ENCODE data around the gene ABLIM1. TPM values are rescaled to one million over a fixed set of nuclear protein-coding genes. Genes with fewer than 3 reads are reported as not detected.

ABLIM1 gene
- total RNA-seq, 1 experiment from 2014 or later = 79.3 TPM

DNA sequence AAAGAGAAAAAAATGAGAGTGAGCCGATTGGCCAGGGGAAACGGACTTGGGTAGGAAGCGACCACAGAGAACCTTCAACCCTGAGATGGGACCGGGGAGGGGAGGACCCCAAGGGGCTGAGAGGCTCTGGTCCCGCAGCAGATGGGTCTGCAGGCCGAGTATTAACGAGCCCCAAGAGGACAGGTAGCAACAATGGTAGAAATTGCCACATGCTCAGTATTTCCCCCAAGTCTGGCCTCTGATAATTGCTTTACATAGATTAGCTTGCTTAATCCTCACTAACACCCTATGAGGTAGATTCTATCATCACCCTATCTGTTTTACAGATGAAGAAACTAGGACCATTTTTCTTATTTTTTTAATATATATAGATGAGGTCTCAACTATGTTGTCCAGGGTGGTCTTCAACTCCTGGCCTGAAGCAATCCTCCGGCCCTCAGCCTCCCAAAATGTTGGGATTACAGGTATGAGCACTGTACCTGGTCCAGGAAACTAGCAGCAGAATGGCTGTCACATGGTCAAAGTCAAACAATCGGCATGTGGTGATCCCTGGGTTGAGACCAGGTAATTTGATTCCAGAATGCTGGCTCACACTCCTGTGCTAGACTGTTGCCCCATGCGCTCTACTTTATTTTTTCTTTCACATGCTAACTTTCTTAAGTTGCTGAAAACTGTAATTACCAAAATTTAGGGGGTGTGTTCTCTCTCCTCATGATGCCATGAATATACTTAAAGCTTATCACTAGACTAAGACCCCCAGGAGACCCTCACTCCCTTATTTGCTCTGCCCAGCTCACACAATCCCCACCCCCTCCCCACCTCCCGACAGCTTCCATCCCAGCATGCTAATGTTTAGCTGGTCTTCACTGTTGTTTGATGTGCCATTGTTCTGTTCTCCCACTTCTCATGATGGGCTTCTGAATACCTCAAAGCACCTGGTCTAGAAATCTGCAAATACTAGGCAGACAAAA, 185.9 kb downstream of the ABLIM1 start:
- peaks cover 3% of the 10 kb centered on the region; the same call in 1 of the 2 replicates for H3K4me1 ChIP-seq
- Mint-ChIP-seq H3K27ac (ENCODE audit: unreplicated experiment) (no peak overlapping the region), H3K4me1 (ENCODE audit: low read depth, unreplicated experiment) (peaks cover 7% of the 10 kb centered on the region), H3K4me3 (ENCODE audit: unreplicated experiment) (no peak overlapping the region), H3K27me3 (ENCODE audit: insufficient read depth, unreplicated experiment) (no peaks in the 10 kb centered on the region), H3K9me3 (ENCODE audit: unreplicated experiment) (no peaks in the 10 kb centered on the region), H3K36me3 (ENCODE audit: insufficient read depth, unreplicated experiment) (peaks cover 43% of the 10 kb centered on the region)
- H3K4me3 ChIP-seq (ENCODE audit: low read depth, low read length) = no peak overlapping the region
- no peaks in the 10 kb centered on the region for H3K27me3 ChIP-seq (replicated peaks; ENCODE audit: control insufficient read depth, insufficient read depth, low read length)
- ChIA-PET POLR2A (no interaction called here), CTCF (interaction anchor here (0.6 to 2.2 kb wide), 16 partner anchors 10 to 349 kb away, joined by 3 to 22 read pairs (median 4); partner anchors contain the start of gene FHIP2A)
- H3K36me3 ChIP-seq (ENCODE audit: control insufficient read depth, insufficient read depth, low read length) = no peaks in the 10 kb centered on the region
- BruUV-seq (replicated peaks) = no TSS peak
- H3K9me3 ChIP-seq = no peaks in the 10 kb centered on the region
- TF ChIP-seq, protein P1, sequence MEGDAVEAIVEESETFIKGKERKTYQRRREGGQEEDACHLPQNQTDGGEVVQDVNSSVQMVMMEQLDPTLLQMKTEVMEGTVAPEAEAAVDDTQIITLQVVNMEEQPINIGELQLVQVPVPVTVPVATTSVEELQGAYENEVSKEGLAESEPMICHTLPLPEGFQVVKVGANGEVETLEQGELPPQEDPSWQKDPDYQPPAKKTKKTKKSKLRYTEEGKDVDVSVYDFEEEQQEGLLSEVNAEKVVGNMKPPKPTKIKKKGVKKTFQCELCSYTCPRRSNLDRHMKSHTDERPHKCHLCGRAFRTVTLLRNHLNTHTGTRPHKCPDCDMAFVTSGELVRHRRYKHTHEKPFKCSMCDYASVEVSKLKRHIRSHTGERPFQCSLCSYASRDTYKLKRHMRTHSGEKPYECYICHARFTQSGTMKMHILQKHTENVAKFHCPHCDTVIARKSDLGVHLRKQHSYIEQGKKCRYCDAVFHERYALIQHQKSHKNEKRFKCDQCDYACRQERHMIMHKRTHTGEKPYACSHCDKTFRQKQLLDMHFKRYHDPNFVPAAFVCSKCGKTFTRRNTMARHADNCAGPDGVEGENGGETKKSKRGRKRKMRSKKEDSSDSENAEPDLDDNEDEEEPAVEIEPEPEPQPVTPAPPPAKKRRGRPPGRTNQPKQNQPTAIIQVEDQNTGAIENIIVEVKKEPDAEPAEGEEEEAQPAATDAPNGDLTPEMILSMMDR (IDR thresholded peaks at IDR 0.05; ENCODE audit: insufficient read depth in 1 of 2, low read depth in 1 of 2, low read length in 1 of 2, severe bottlenecking in 1 of 2, unreplicated experiment in 1 of 2) = no peak
- intact Hi-C loops (cut with micrococcal nuclease; ENCODE audit: unreplicated experiment) = loop anchor here (1.0 to 10.0 kb wide), 6 partner anchors 54 to 655 kb away; no protein-coding TSS in a partner anchor
- DNase-seq = no peak

DNA sequence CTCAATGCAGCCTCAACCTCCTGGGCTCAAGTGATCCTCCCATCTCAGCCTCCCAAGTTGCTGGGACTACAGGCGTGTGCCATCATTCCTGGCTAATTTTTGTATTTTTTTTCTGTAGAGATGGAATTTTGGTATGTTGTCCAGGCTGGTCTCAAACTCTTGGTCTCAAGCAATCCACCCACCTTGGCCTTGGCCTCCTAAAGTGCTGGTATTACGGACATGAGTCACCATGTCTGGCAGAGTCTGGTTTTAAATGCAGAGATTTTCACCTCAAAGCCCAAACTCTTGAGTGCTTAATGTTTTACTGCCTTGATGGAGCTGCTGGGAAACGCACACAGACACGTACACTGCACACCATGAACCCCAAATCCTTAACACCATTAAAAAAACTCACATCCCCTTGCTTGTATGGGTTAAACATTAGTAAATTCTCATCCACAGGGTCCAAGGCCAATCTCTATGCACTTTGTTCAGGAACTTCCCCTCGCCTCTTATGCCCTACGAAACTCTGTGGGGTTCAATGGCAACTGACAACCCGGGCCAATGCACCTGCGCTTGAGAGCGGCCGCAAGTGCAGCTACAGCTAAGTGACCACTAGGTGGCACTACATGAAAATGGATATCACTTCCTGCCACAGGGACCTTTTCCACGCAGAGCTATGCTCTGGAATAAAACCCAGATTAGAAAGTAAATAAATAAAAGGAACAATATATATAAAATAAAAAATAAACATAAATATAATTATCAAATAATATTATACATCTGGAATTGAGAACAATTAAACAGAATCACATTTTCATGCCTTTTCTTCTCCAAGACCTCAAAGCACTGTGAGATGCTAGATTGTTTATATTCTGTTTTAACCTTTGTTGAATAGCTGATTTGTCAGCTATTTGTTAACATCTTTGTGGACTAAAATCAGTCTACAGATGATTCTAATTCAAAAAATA, 186.8 kb downstream of the ABLIM1 start:
- TF ChIP-seq, protein P1 (IDR thresholded peaks at IDR 0.05; ENCODE audit: insufficient read depth in 1 of 2, low read depth in 1 of 2, low read length in 1 of 2, severe bottlenecking in 1 of 2, unreplicated experiment in 1 of 2) = peak; percentile 85 to 89
- Histone ChIP-seq H3K4me1 (peaks cover 3% of the 10 kb centered on the region; the same call in 1 of the 2 replicates), H3K36me3 (ENCODE audit: control insufficient read depth, insufficient read depth, low read length) (no peaks in the 10 kb centered on the region), H3K9me3 (no peaks in the 10 kb centered on the region), H3K4me3 (ENCODE audit: low read depth, low read length) (no peak overlapping the region), H3K27me3 (replicated peaks; ENCODE audit: control insufficient read depth, insufficient read depth, low read length) (no peaks in the 10 kb centered on the region)
- no TSS peak for BruUV-seq (replicated peaks)
- intact Hi-C loops (cut with micrococcal nuclease; ENCODE audit: unreplicated experiment) = loop anchor here (1.0 to 10.0 kb wide), 6 partner anchors 55 to 656 kb away; no protein-coding TSS in a partner anchor
- ChIA-PET POLR2A (no interaction called here), CTCF (interaction anchor here (0.5 to 2.2 kb wide), 18 partner anchors 11 to 451 kb away, joined by 3 to 22 read pairs (median 4); partner anchors contain the start of gene FHIP2A)
- no peak overlapping the region for H3K4me3 Mint-ChIP-seq (ENCODE audit: unreplicated experiment)
- peak; percentile 54 to 71 for DNase-seq
- H3K4me1 Mint-ChIP-seq (ENCODE audit: low read depth, unreplicated experiment) = peaks cover 7% of the 10 kb centered on the region
- peaks cover 43% of the 10 kb centered on the region for H3K36me3 Mint-ChIP-seq (ENCODE audit: insufficient read depth, unreplicated experiment)
- H3K27ac Mint-ChIP-seq (ENCODE audit: unreplicated experiment) = no peak overlapping the region
- no peaks in the 10 kb centered on the region for H3K9me3 Mint-ChIP-seq (ENCODE audit: unreplicated experiment)
- no peaks in the 10 kb centered on the region for H3K27me3 Mint-ChIP-seq (ENCODE audit: insufficient read depth, unreplicated experiment)

DNA sequence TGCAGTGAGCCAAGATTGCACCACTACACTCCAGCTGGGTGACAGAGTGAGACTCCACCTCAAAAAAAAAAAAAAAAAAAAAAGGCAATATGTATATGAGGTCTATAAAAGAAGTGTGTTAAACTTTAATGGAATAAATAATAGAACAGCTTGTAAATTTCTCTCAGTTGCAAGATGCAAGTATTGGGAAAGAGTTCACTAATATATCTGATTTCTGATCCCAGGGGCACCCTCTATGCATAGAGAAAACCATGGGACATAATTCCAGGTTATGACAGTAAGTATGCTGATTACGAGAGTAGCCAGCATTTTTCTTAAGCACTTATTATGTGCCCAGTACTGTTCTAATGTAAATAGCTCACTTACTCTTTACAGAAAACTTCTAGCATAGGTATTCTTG, 187.7 kb downstream of the ABLIM1 start:
- ChIA-PET CTCF (no interaction called here), POLR2A (no interaction called here)
- no peak overlapping the region for H3K27ac Mint-ChIP-seq (ENCODE audit: unreplicated experiment)
- no peak overlapping the region for H3K4me3 Mint-ChIP-seq (ENCODE audit: unreplicated experiment)
- TF ChIP-seq, protein P1 (IDR thresholded peaks at IDR 0.05; ENCODE audit: insufficient read depth in 1 of 2, low read depth in 1 of 2, low read length in 1 of 2, severe bottlenecking in 1 of 2, unreplicated experiment in 1 of 2) = no peak
- no peak for DNase-seq
- no peaks in the 10 kb centered on the region for H3K9me3 ChIP-seq
- no peak overlapping the region for H3K4me3 ChIP-seq (ENCODE audit: low read depth, low read length)
- no TSS peak for BruUV-seq (replicated peaks)
- no peaks in the 10 kb centered on the region for H3K36me3 ChIP-seq (ENCODE audit: control insufficient read depth, insufficient read depth, low read length)
- no peaks in the 10 kb centered on the region for H3K27me3 ChIP-seq (replicated peaks; ENCODE audit: control insufficient read depth, insufficient read depth, low read length)
- H3K27me3 Mint-ChIP-seq (ENCODE audit: insufficient read depth, unreplicated experiment) = no peaks in the 10 kb centered on the region
- intact Hi-C loops (cut with micrococcal nuclease; ENCODE audit: unreplicated experiment) = loop anchor here (5.0 to 10.0 kb wide), 2 partner anchors 404 to 657 kb away; no protein-coding TSS in a partner anchor
- no peaks in the 10 kb centered on the region for H3K9me3 Mint-ChIP-seq (ENCODE audit: unreplicated experiment)
- peaks cover 3% of the 10 kb centered on the region; the same call in 1 of the 2 replicates for H3K4me1 ChIP-seq
- H3K36me3 Mint-ChIP-seq (ENCODE audit: insufficient read depth, unreplicated experiment) = peaks cover 46% of the 10 kb centered on the region
- peaks cover 7% of the 10 kb centered on the region for H3K4me1 Mint-ChIP-seq (ENCODE audit: low read depth, unreplicated experiment)
